ENCODE results near the gene NOM1.

NOM1 gene

DNA sequence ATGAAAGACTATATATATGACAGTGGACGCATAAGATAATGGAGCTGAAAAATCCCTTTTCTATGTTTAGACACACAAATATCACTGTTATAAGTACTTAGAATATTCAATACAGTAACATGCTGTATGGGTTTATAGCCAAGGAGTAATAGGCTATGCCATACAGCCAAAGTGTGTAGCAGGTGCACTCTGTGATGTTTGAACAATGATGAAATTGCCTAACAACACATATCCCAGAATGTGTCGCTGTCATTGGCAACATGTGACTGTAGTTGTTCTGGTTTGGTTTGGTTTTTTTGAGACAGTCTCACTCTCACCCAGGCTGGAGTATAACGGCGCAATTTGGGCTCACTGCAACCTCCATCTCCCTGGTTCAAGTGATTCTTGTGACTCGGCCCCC lies 26.1 kb downstream of the NOM1 start:
- no peak for DNase-seq (ENCODE audit: low read depth)
- no peak overlapping the region for H3K4me3 ChIP-seq (ENCODE audit: low read length)
- TF ChIP-seq, protein P1, sequence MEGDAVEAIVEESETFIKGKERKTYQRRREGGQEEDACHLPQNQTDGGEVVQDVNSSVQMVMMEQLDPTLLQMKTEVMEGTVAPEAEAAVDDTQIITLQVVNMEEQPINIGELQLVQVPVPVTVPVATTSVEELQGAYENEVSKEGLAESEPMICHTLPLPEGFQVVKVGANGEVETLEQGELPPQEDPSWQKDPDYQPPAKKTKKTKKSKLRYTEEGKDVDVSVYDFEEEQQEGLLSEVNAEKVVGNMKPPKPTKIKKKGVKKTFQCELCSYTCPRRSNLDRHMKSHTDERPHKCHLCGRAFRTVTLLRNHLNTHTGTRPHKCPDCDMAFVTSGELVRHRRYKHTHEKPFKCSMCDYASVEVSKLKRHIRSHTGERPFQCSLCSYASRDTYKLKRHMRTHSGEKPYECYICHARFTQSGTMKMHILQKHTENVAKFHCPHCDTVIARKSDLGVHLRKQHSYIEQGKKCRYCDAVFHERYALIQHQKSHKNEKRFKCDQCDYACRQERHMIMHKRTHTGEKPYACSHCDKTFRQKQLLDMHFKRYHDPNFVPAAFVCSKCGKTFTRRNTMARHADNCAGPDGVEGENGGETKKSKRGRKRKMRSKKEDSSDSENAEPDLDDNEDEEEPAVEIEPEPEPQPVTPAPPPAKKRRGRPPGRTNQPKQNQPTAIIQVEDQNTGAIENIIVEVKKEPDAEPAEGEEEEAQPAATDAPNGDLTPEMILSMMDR (IDR thresholded peaks at IDR 0.05; ENCODE audit: insufficient read depth, low read depth, low read length, missing control alignments) = no peak

DNA sequence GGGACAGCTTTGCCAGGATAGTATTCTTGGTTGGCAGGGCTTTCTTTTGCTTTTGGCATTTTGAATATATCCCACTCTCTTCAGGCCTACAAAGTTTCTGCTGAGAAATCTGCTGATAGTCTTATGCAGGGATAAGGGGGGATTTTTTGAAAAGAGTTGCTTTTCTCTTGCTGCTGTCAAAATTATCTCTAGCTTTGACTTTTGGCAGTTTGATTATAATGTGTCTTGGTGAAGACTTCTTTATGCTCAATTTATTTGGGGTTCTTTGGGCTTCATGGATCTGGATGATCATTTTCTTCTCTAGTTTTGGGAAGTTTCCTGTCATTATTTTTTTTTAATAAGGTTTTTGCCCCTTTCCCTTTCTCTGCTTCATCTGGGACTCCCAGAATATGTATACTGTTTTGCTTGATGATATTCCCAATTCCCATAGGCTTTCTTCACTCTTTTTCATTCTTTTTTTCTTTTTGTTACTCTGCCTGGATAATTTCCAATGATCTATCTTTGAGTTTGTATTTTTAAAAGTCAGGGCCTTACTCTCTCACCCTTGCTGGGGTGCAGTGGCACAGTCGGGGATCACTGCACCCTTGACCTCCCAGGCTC lies 29.6 kb downstream of the NOM1 start:
- TF ChIP-seq, protein P1 (IDR thresholded peaks at IDR 0.05; ENCODE audit: insufficient read depth, low read depth, low read length, missing control alignments) = no peak
- no peak for DNase-seq (ENCODE audit: low read depth)
- no peak overlapping the region for H3K4me3 ChIP-seq (ENCODE audit: low read length)

DNA sequence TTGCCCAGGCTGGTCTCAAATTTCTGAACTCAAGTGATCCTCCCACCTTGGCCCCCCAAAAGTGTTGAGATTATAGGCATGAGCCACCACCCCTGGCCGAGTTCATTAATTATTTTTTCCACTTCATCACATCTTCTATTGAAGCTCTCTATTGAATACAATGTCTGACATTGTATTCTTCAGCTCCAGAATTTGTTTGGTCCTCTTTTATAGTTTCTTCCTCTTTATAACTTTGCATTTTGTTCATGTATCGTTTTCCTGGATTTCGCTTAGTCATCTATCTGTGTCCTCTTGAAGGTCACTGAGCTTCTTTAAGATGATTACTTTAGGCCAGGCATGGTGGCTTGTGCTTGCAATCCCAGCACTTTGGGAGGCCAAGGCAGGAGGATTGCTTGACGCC lies 30.2 kb downstream of the NOM1 start:
- DNase-seq (ENCODE audit: low read depth) = no peak
- no peak overlapping the region for H3K4me3 ChIP-seq (ENCODE audit: low read length)
- TF ChIP-seq, protein P1 (IDR thresholded peaks at IDR 0.05; ENCODE audit: insufficient read depth, low read depth, low read length, missing control alignments) = no peak

DNA sequence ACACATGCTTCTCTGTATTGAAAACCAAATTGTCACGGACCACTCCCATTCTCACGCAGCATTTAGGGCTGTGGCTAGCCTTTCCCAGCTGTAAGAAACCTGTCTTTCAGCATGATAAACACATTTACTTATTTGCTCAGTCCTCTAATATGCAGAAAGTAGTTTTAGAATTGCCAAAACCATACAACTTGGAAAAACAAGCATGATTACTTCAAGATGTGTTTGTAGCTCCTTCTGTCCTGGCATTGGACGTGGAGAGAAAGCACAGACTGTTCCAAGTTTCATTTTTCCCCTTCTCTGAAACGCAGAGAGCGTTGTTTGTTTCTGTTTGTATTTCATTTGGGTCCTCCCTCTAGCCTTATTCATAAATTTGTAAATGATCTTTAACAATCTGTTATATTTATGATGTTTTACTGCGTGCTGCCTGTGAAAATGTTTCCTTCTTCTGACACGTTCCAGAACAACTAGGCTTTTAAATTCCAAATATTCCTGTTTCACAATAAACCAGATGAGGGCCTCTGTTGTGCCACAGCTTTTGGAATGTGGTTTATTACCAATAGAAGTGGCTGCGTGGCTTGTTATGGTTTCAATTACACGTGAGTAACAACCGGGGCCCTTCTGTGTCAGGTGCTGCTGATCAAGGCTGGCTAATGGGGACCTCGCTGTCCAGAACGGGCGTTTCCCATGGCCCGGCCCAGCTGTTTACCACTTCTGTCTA lies 34.8 kb downstream of the NOM1 start:
- no peak overlapping the region for H3K4me3 ChIP-seq (ENCODE audit: low read length)
- TF ChIP-seq, protein P1 (IDR thresholded peaks at IDR 0.05; ENCODE audit: insufficient read depth, low read depth, low read length, missing control alignments) = no peak
- no peak for DNase-seq (ENCODE audit: low read depth)

DNA sequence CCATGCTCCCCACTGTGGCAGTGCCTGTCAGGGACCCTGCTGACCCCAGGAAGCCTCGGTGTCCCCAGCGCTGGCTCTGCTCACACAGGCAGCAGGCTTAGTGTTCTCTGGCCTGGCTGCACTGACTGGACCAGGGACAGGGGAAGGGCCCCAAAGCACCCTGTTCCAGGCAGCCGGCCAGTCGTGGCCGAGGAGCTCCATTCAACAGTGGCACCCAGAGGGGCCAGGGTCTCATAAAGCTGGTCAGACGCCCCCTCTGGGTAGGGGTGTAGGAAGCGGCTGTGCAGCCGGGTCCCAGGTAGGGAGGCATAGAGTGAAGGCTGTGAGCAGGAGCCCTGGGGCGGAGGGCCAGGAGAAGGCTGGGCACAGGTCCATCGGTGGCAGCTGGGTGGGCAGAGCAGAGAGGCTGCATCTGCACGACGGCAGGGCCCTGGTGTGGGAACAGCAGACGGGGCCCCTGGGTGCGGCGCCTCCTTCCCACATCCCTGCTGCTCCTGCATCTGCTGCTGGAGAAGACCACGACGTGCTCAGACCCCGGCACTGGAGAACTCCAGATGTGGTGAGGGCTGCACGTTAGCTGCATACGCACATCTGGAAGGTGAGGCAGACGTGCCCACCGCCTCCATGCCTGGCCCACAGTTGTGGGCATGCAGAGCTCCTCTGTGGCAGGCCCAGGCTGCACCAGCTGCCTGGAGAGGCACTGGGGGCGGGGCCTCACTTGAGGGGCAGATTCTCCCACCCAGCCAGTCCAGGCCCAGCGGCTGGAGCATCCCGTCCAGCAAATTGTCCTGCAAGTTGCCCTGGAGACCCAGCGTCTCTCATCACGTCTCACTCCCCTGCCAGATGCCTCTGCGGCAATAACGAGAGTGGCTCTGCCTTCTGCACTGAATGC lies 35.8 kb downstream of the NOM1 start:
- no peak for DNase-seq (ENCODE audit: low read depth)
- TF ChIP-seq, protein P1 (IDR thresholded peaks at IDR 0.05; ENCODE audit: insufficient read depth, low read depth, low read length, missing control alignments) = no peak
- H3K4me3 ChIP-seq (ENCODE audit: low read length) = no peak overlapping the region

DNA sequence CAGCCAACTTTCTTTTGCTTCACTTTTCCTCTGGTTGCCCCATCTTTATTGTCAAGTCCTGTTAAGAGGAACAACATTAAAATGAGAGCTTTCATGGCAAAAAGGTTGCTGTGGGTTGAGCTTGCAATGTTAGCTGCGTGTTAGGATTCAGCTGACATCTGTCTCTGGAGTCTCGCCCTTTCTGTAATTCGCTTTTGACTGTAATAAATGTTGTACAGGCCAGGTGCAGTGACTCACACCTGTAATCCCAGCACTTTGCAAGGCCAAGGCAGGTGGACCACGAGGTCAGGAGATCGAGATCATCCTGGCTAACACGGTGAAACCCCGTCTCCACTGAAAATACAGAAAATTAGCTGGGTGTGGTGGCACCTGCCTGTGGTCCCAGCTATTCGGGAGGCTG lies 36.9 kb downstream of the NOM1 start:
- no peak overlapping the region for H3K4me3 ChIP-seq (ENCODE audit: low read length)
- TF ChIP-seq, protein P1 (IDR thresholded peaks at IDR 0.05; ENCODE audit: insufficient read depth, low read depth, low read length, missing control alignments) = no peak
- DNase-seq (ENCODE audit: low read depth) = no peak

All from epithelial cell of esophagus (primary cell).